HG03442 (cell line): ENCODE data around the gene MSTN.

Source experiments
- ATAC-seq: cut with Tn5 transposase; IDR thresholded peaks from one replicate; pipeline ENCODE4 v1.9.1; 2021; ENCODE audit warnings: mild to moderate bottlenecking, moderate library complexity; ENCODE audit not compliant: unreplicated experiment

MSTN gene

GRCh38 chr2:190062601-190063000, at the start of gene MSTN:
Gene MSTN (minus strand): TSS chr2:190062729. CDS start chr2:190062596, 133 bp downstream.
- no peak for ATAC-seq

GRCh38 chr2:190111166-190111565, 48.6 kb upstream of the MSTN start:
- ATAC-seq: no peak

DNA sequence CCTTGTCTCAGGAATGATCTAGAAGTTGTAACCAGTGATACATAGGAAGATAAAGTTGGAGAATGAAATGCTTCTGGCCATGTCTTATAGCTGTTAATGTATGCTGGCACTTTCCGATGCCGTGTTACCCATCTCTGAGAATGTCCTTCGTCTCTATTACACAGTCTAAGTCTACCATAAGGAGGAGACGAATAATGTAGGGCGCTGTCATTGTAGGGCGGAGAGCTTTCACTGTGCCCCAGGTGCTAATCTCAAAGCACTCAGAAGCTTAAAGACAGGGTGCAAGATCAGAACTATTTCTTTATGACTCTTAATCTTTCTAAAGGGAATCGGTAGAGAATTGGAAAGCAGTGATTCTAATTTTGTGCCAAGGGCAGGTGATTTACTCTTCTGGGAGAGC, 48.2 kb upstream of the MSTN start:
- ATAC-seq: no peak

GRCh38 chr2:190110131-190110530, 47.6 kb upstream of the MSTN start:
- no peak for ATAC-seq

GRCh38 chr2:190107409-190107808, 44.9 kb upstream of the MSTN start:
- no peak for ATAC-seq

DNA sequence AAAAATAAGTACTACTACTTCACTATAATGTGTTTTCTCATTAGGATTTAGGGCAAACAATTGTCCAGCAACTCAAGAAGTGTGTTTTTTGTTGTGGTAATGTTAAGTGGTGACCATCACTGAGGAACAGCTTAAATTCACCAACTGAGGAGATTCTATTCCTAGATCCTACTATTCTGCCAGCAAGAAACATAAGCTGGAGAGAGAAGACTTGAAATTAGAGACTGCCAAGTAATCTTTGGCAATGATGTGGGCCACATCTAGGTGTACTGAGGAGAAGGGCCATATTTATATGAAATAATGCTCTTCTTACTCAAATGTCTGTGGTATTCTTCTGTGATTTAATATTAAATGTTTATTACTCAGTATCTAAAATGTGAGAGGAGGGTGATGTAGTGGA, 44.3 kb upstream of the MSTN start:
- no peak for ATAC-seq

DNA sequence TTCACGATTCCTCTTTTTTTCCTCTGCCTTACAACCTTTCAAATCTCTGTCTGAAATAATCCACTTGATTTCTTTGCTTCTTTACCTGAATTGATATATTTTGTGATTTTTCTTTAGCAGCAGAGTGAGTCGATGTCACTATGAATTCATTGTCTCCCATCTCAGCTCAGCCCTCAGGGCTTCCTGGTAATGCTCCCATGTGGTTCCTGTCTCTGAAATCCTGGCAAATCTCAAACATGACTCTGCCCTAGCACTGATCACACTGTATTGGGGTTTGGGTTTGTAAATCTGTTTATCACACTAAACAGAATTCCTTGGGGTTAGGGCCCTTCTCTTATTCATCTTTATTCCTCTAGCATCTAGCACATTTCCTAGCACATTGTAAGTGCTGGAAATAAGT, 43.0 kb upstream of the MSTN start:
- ATAC-seq: no peak

- ATAC-seq: no peak
Observed at GRCh38 chr2:190103144-190103543, 40.6 kb upstream of the MSTN start.

GRCh38 chr2:190099890-190100697, 37.6 kb upstream of the MSTN start:
- ATAC-seq: no peak

- no peak for ATAC-seq
Observed at GRCh38 chr2:190098851-190099250, 36.3 kb upstream of the MSTN start.

GRCh38 chr2:190097115-190097514, 34.6 kb upstream of the MSTN start:
- no peak for ATAC-seq

DNA sequence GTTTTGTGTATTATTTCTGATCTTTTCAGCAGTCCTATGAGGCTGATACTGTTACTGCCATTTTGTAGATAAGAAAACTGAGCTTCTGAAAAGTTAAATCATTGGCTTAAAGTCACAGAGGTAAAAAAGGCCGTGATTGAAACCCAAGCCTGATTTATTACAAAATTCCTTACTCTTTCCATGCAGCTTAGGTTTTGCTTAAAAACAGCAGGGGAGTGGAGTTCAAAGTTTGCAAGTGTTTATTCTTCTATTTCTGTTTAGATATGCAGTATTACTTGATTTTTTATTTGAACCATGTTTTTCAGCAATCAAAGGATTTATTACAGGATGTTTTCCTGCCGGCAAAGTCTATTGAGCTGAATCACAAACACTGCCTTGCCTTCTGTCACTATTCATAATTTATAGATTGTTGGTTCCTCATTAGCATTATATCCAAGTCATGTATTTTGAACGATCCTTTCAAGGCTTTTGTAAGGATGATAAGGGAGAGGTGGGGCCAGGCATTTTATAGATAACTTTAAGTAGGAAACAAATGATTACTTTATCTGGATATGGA, 31.9 kb upstream of the MSTN start:
- ATAC-seq: no peak

GRCh38 chr2:190093793-190094192, 31.3 kb upstream of the MSTN start:
- no peak for ATAC-seq

- no peak for ATAC-seq
Observed at GRCh38 chr2:190090148-190090547, 27.6 kb upstream of the MSTN start.

- ATAC-seq: no peak
Observed at GRCh38 chr2:190088917-190089316, 26.4 kb upstream of the MSTN start.

GRCh38 chr2:190084704-190085103, 22.2 kb upstream of the MSTN start:
- ATAC-seq: no peak

DNA sequence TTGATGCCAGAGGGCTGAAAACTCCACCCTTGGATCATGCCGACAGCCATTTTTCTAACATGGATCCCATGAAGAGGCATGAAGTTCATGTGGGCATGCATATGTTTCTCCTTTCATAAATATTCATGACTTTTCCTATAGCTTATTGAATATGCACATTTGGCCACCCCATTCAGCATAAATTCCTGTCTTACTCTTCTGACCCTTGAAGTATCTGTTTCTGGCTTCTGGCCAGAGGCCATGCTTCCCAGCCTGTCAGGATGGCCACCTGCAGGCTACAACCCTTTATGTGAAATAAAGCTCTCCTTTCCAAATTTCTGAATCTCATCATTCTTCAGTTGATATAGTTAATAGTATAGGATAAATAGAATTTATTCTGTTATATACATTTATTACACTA, 19.6 kb upstream of the MSTN start:
- ATAC-seq: no peak

- no peak for ATAC-seq
Observed at GRCh38 chr2:190080527-190081049, 18.1 kb upstream of the MSTN start.

- ATAC-seq: no peak
Observed at GRCh38 chr2:190079160-190079559, 16.6 kb upstream of the MSTN start.

DNA sequence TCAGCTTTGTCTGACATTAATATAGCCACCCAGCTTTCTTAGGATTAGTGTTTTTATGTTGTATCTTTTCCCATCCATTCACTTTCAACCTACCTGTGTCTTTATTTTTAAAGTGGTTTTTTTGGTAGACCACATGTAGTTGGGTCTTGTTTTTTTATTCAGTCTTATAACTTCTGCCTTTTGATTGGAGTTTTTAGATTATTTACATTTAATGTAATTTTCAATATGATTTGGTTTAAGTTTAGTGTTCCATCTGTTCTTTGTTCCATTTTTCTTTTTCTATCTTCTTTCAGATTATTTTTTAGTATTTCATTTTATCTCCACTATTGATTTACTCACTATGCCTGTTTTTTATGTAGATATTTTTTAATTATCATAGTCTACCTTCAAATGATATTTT, 13.1 kb upstream of the MSTN start:
- no peak for ATAC-seq

- no peak for ATAC-seq
Observed at GRCh38 chr2:190069936-190070696, 7.6 kb upstream of the MSTN start.

GRCh38 chr2:190068764-190069163, 6.2 kb upstream of the MSTN start:
- no peak for ATAC-seq
